ELR (cell line): Measurements from ENCODE around the gene MYMX.
A peak's percentile ranks its signal among the peaks of the same experiment; 100 is the strongest.
"Not testable (repeated sequence)": the region's sequence is repeated elsewhere in the genome, so short reads cannot be mapped to it uniquely, and the experiment has no call there.

Experiments used
- DNase-seq: peaks from one replicate; pipeline ENCODE4 v3.0.0-alpha.2; 2015; ENCODE audit warnings: low read depth

MYMX gene

DNA sequence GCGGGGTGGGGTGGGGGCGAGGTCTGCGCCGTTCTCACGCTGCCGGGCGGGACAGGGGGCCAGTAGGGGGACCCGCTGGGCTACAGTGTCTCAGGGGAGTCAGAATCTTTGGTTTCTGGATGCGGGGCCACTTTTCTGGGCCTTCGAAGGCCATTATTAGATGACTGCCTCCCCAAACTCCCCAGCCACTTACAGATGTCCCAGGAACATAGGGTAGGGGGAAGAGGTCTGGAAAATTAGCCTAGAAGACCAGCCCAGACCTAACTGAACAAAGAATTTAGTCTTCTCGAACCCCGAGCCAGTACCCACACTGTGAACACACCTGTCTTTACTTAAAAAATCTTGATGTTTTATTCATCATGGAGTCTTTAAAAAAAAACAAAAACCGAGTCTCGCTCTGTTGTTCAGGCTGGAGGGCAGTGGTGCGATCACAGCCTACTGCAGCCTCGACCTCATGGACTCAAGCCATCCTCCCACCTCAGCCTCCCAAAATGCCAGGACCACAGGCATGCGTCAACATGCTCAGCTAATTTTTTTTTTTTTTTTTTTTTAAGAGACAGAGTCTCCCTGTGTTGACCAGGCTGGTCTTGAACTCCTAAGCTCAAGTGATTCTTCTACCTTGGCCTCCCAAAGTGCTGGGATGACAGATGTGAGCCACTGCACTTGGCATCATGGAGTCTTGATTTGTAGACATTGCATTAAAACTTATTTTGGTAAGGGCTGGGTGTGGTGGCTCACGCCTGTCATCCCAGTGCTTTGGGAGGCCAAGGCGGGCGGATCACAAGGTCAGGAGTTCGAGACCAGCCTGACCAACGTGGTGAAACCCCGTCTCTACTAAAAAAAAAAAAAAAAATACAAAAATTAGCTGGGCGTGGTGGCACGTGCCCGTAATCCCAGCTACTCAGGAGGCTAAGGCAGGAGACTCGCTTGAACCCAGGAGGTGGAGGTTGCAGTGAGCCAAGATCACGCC lies 3.4 kb downstream of the MYMX start:
- DNase-seq = no peak

GRCh38 chr6:44220913-44221290 lies 4.2 kb downstream of the MYMX start:
- no peak for DNase-seq

GRCh38 chr6:44221291-44221960 lies 4.7 kb downstream of the MYMX start:
- peak; percentile 84 for DNase-seq

GRCh38 chr6:44221961-44222335 lies 5.2 kb downstream of the MYMX start:
- no peak for DNase-seq

GRCh38 chr6:44222486-44223318 lies 6.0 kb downstream of the MYMX start:
- DNase-seq = no peak

DNA sequence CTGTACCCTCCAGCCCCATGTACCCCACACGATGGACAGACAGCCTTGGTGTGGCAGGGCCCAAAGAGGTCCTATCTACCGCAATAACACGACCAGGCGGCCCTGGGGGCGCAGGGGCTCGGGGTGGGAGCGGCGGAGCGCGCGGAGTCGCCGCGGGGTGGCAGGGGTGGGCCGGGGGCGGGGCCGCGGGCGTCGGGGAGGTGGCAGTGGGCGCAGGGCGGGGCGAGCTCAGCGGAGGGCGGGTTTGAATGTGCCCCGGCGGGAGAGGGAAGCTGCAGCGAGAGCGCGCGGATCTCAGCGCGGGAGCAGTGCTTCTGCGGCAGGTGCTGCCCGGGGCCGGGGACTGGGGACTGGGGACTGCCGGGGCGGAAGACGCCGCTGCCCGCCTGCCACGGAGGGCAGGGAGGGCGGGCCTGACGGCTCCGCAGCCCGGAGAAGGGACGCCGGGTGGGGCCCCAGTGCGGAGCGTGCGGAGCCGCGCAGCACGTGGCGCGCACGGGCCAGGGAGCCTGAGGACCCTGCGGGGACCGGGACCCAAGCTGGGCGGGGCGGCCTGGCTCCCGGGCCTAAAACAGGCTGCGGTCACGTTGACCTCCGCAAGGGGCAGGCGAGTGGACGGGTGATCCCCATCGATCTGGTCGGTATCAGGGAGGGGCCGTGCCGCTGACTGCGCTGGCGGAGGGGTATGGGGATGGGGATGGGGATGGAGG lies 6.7 kb downstream of the MYMX start, which contains the start of gene SLC29A1:
Gene SLC29A1 (plus strand): TSS at position 277 of the 710 bp plus-strand sequence. CDS start 3,719 bp downstream, outside the sequence.
- DNase-seq = peak; percentile 82

DNA sequence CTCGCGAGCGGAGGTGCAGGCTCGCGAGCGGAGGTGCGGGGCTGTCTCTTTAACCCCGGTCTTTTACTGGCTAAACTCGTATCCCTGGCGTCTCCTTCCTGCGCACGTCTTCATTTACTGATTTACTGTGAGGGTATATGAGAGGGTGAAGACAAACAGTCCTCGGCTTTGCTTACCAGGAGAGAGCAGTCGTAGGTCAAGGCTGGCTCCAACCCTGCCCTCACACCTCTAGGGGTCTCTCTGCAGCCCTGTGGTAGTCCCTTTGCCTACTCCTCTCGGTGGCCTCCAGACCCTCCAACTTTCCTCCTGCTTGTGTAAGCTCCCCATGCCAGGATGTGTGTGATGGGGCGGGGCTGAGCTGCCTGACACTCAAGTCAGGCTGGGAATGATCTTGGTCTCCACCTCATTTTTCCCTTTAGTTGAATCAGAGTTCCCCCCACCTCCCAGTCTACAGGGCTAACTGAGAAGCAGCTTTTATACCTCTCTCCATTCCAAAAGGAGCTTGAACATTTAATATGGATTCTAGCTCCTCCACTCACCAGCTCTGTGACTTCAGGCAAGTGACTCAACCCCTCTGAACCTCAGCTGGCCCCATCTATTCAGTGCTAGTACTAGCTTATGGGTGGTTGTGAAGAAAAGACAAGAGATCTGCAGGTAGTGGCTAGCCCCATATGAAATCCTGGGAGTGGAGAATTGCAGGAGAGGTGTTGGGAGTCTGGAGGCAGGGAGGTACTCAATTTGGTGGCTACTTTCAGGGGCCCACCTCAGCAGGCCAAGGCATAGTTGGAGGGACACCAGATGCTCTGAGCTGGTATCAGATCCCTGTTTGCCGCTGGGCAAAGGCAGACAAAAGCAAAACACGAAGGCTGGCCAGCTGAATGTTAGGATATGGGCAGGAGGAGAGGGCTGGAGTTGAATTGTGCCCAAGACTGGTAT lies 7.6 kb downstream of the MYMX start:
- peak; percentile 65 for DNase-seq

- DNase-seq = no peak
Measured at GRCh38 chr6:44224965-44225305, 8.2 kb downstream of the MYMX start.

- DNase-seq = no peak
Measured at GRCh38 chr6:44225579-44226325, 9.0 kb downstream of the MYMX start.

DNA sequence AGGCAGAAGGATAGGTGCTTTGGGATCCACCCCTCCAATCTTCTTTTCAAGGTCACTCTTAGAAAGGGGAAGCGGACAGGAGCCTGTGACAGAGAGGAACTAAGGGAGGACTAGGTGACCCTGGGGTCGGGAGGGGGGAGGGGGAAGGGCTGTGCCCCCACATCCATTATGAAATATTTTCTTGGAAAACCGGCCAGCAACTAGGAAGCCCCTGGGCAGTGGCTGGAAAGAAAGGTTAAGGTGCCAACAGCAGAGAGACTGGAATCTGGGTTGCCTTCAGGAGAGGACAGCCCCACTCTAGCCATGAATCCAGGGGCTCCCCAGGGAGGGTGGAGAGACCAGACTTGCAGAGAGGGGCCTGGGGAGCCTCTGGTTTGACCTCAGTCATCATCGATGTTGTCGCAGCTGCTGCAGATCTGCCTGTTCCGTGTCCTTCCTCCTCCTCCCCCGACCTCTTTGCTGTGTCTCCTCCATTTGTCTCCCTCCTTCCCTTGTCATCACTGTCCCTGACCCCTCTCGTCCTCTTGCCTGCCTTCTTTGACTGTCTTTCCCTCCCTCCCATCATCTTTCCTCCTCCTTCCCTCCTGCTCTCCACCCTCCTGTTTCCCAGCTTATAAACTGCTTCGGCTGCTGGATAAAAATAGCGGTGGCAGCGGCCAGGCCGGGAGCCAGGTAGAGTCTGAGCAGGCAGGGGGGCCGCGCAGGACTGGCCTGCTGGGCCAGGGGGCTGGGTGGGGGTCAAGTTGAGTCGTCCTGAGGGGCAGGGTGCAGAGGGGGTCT lies 9.8 kb downstream of the MYMX start:
- no peak for DNase-seq

DNA sequence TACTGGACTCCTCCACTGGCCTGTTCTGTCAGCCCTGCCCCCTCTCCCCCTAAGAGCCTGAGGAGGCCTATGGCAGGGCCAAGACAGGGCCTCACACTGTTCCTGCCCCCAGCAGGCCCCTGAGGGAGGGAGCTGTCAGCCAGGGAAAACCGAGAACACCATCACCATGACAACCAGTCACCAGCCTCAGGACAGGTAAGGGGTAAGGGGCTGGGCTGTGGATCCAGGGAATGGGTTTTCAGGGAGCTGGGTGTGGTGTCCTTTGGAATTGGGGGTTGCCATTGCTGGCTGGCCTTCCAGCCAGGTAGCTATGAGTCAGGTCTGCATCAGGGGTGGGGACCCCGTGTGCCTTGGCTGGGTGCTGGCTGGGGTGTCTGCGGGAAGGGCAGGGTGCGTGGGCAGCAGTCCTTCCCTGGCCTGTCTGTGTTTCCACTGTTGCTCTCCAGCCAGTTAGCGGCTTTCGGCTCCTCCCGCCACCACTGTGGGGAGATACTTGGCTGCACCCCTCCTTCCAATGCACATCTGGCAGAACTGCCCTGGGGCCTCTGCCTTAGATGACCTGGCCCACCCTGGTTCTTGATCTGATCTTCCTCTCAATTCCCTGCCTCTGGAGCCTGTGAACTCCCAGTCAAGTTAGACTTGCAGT lies 10.5 kb downstream of the MYMX start:
- DNase-seq = no peak

GRCh38 chr6:44228031-44228430 lies 11.3 kb downstream of the MYMX start:
- no peak for DNase-seq

- DNase-seq = no peak
Measured at GRCh38 chr6:44228433-44228832, 11.7 kb downstream of the MYMX start.

- DNase-seq = no peak
Measured at GRCh38 chr6:44228836-44229235, 12.1 kb downstream of the MYMX start.

DNA sequence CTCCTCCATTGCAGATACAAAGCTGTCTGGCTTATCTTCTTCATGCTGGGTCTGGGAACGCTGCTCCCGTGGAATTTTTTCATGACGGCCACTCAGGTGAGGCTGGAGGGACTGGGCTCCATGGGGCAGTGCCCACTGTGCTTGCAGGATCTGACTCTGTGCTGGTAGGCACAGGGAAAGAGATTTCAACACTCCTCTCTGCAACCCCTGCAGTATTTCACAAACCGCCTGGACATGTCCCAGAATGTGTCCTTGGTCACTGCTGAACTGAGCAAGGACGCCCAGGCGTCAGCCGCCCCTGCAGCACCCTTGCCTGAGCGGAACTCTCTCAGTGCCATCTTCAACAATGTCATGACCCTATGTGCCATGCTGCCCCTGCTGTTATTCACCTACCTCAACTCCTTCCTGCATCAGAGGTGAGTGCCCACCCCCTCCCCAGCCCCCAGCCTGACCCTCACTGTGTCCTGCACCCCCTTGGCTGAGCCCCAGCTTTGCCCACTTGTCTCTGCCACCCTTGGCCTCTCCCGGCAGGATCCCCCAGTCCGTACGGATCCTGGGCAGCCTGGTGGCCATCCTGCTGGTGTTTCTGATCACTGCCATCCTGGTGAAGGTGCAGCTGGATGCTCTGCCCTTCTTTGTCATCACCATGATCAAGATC lies 12.8 kb downstream of the MYMX start:
- DNase-seq = no peak

GRCh38 chr6:44230034-44230675 lies 13.4 kb downstream of the MYMX start:
- DNase-seq = no peak

- DNase-seq = not testable (repeated sequence)
Measured at GRCh38 chr6:44231426-44231825, 14.7 kb downstream of the MYMX start.
